Esophagus (tissue), 2 donors: ENCODE measurements around the gene KLHL33. TPM values are rescaled to one million over a fixed set of nuclear protein-coding genes. Genes with fewer than 3 reads are reported as not detected.

Experiments used
- H3K27ac ChIP-seq, 2 donors: one replicate each; pipeline ENCODE4 v1.5.1; 2013; ENCODE audit warnings: low read depth in 2 of 2, mild to moderate bottlenecking in 2 of 2, inconsistent platforms in 1 of 2, low read length in 1 of 2, moderate library complexity in 1 of 2
- H3K27me3 ChIP-seq, 2 donors: one replicate each; pipeline ENCODE4 v1.6.1; 2013; ENCODE audit warnings: low read length in 2 of 2, control low read depth in 1 of 2, mild to moderate bottlenecking in 1 of 2; ENCODE audit not compliant: insufficient read depth in 2 of 2, control insufficient read depth in 1 of 2
- H3K36me3 ChIP-seq, 2 donors: one replicate each; pipeline ENCODE4 v1.6.1; 2013; ENCODE audit warnings: low read length in 1 of 2; ENCODE audit not compliant: control insufficient read depth in 2 of 2, insufficient read depth in 2 of 2
- H3K4me1 ChIP-seq, 2 donors: one replicate each; pipeline ENCODE4 v1.6.1; 2013; ENCODE audit warnings: low read length in 1 of 2; ENCODE audit not compliant: control insufficient read depth in 2 of 2, insufficient read depth in 2 of 2
- H3K4me3 ChIP-seq, 2 donors: one replicate each; pipeline ENCODE4 v1.5.1; 2013; ENCODE audit warnings: low read length in 2 of 2, mild to moderate bottlenecking in 2 of 2, low read depth in 1 of 2, moderate library complexity in 1 of 2
- H3K9me3 ChIP-seq, 2 donors: one replicate each; pipeline ENCODE4 v1.6.1; 2013; ENCODE audit warnings: mild to moderate bottlenecking in 2 of 2, low read depth in 1 of 2, low read length in 1 of 2, moderate library complexity in 1 of 2; ENCODE audit not compliant: control insufficient read depth in 2 of 2, insufficient read depth in 1 of 2
- WGBS, 2 donors: extraction: QIAGEN DNeasy Blood & Tissue Kit; methylation state at CpG; one replicate each; pipeline ENCODE4 v1.1.7; 2013; 5-methylcytosine and 5-hydroxymethylcytosine counted together
- polyA plus RNA-seq, 2 donors: library from polyadenylated mRNA; stranded (reverse); fragments of 200-250 nt; gene quantifications; one replicate each; pipeline ENCODE4 v1.2.3, GENCODE V29; 2013
- donor health status: healthy with polysubstance abuse.
- donor health status: Bipolar disorder and iron deficiency.

KLHL33 gene
- polyA plus RNA-seq, 2 donors: 0.06 to 0.07 TPM

DNA sequence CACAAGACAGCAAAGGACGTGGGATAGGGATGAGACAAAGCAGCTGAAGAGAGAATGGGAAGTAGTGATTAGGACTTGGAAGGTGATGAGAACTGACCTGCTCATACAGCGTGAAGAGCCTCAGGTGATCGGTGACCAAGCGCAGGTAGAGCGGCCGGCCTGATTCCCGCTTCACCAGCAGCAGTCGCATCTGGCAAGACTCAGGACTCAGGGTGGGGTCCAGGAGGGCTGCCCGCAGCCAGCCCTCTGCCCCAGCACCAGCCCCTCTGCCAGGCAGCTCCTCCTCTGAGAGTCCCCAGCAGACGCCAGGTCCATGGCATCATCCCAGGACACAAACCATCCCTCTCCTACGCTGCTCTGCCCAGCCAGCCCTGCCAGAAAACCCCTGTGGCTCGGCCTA lies 53.4 kb downstream of the KLHL33 start:
- WGBS, 2 donors: 92 to 93% methylated on average over 12 of the region's 12 CpGs
- Histone ChIP-seq H3K27me3 (no peaks in the 10 kb centered on the region), H3K4me3 (no peak overlapping the region), H3K9me3 (no peaks in the 10 kb centered on the region), H3K27ac (no peak overlapping the region), H3K4me1 (no peaks in the 10 kb centered on the region), H3K36me3 (peaks cover 48 to 76% of the 10 kb centered on the region in 2 donors)

DNA sequence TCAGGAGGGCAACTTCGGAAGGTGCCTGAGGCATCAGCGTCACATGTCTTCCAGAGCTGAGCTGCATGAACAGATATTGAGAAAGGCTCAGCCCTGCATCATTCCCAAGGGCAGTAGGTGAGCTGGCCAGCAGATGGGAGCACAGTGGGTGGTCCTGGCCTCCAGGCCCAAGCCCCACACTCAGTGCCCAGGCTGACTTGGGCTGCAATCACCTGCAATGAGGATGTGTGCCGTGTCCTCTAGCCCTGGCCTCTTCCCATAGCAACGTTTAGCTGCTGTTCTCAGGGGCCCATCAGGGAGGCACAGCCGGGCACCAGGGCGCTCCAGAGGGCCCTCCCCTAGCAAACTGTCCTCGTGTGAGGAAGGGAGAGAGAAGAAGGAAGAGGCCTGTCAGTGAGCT lies 54.6 kb downstream of the KLHL33 start:
- Histone ChIP-seq H3K9me3 (no peaks in the 10 kb centered on the region), H3K4me3 (no peak overlapping the region), H3K36me3 (peaks cover 47 to 78% of the 10 kb centered on the region in 2 donors), H3K4me1 (no peaks in the 10 kb centered on the region), H3K27me3 (no peaks in the 10 kb centered on the region), H3K27ac (no peak overlapping the region)
- 83 to 87% methylated on average over 7 of the region's 7 CpGs for WGBS, 2 donors

DNA sequence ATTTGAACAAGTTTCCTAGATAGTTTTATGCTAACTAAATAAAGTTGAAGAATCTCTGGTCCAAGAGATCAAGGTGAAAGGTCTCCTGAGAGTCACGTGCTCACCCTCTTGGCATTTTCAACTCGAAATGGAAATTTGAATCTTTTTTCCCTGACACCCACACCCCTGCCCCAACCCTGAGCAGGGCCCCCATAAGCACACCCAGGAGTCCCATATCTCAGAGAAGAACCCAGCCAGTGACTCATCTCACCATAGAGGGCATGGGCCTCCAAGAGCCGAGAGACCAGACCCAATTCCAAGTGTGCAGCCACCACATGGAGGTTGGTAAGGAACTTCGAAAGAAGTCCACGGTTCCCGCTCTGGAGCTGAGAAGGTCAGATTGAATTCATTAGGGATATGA lies 55.3 kb downstream of the KLHL33 start:
- peaks cover 46 to 84% of the 10 kb centered on the region in 2 donors for H3K36me3 ChIP-seq
- H3K9me3 ChIP-seq: no peaks in the 10 kb centered on the region
- H3K27ac ChIP-seq: no peak overlapping the region
- H3K4me1 ChIP-seq: no peaks in the 10 kb centered on the region
- no peaks in the 10 kb centered on the region for H3K27me3 ChIP-seq
- 90 to 91% methylated on average over 6 of the region's 6 CpGs for WGBS, 2 donors
- no peak overlapping the region for H3K4me3 ChIP-seq

DNA sequence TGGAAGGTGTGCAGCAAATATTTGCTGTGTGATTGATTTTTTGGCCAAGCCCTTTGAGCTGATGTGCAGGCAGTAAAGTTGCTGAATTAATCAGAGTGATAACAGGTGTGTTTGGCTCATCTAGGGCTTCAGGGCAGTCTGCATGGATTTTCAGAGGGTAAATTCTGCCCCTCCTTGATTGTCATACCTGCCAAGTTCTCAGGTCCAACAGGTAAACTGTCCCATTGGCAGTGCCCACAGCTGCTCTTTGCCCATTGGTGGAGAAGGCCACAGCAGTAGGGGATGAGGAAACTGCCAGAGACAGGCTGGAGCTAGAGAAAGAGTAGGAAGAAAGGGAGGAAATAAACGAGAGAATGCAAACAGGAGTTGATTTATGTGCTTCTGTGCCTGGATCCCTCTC lies 56.2 kb downstream of the KLHL33 start:
- Histone ChIP-seq H3K4me3 (no peak overlapping the region), H3K27me3 (no peaks in the 10 kb centered on the region), H3K9me3 (no peaks in the 10 kb centered on the region), H3K27ac (no peak overlapping the region), H3K4me1 (no peaks in the 10 kb centered on the region), H3K36me3 (peaks cover 43 to 83% of the 10 kb centered on the region in 2 donors)
- 42 to 53% methylated on average over 1 of the region's 1 CpG for WGBS, 2 donors

DNA sequence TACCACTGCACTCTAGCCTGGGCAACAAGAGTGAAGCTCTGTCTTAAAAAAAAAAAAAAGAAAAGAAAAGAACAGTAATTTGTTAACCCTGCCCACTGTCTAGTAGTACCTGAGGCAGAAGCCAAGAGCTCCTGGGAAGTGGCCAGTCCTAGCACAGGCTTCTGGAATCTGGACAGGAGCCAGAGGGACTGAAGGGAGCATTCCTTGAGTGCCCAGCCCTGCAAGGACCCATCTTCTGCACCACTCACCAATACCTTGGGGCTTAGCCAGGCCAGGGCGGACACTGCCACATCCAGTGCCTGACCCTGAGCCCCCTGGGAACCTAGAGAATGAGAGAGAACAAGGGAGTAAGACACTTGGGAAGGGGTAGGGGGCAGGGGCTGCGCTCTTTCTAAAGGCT lies 58.8 kb downstream of the KLHL33 start:
- Histone ChIP-seq H3K4me1 (no peaks in the 10 kb centered on the region), H3K4me3 (no peak overlapping the region), H3K27ac (no peak overlapping the region), H3K36me3 (peaks cover 41 to 77% of the 10 kb centered on the region in 2 donors), H3K9me3 (no peaks in the 10 kb centered on the region), H3K27me3 (no peaks in the 10 kb centered on the region)
- WGBS, 2 donors: 97 to 100% methylated on average over 2 of the region's 2 CpGs

DNA sequence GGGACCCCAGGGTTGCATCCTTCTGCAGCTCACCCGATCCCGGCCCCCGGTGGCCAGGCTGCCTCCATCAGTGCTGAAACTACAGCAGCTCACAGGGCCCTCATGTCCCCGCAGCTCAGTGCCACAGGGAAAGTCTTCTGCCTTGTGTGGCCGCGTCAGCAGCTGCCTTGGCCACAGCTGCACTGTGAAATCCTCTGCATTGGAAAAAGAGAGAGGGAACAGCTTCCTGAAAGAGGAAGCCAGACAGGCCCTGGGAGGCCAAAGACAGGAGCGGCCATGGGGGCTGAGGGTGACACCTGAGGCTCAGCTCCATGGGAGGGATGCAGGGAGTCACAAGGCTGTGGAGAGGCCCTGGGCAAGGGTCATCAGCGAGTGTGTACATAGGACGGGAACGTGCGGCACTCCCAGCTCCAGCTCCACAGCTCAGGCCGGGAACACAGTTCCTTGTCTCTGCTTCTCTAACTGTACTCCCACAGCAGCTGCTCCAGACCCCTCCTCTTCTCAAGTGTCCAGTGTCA lies 59.8 kb downstream of the KLHL33 start:
- Histone ChIP-seq H3K27ac (no peak overlapping the region), H3K4me3 (no peak overlapping the region), H3K9me3 (no peaks in the 10 kb centered on the region), H3K27me3 (no peaks in the 10 kb centered on the region), H3K36me3 (peaks cover 35 to 73% of the 10 kb centered on the region in 2 donors), H3K4me1 (no peaks in the 10 kb centered on the region)
- WGBS, 2 donors: 82 to 92% methylated on average over 12 of the region's 12 CpGs

Other genes with a start within 250 kb of the KLHL33 start
- not detected for gene OR11G2, start 245.3 kb downstream of the KLHL33 start, polyA plus RNA-seq
- gene OR11H6, start 212.5 kb downstream of the KLHL33 start, polyA plus RNA-seq: not detected
- not detected for gene OR11H7, start 207.2 kb downstream of the KLHL33 start, polyA plus RNA-seq
- gene OR11H4, start 196.9 kb downstream of the KLHL33 start, polyA plus RNA-seq: not detected
- gene TTC5, start 130.2 kb downstream of the KLHL33 start, polyA plus RNA-seq: 1 to 10 TPM; 2.9 to 4.2 TPM
- gene CCNB1IP1, start 102.9 kb downstream of the KLHL33 start, polyA plus RNA-seq: 10 to 100 TPM; 28.5 to 31.6 TPM
- 10 to 100 TPM; 11.5 to 13.3 TPM for gene PARP2, start 92.5 kb downstream of the KLHL33 start, polyA plus RNA-seq
- 10 to 100 TPM in 1 of 2 donors, 1 to 10 TPM in 1; 7.9 to 14.6 TPM for gene TEP1, start 22.7 kb downstream of the KLHL33 start, polyA plus RNA-seq
- gene OSGEP, start 18.6 kb upstream of the KLHL33 start, polyA plus RNA-seq: 10 to 100 TPM; 22.8 to 34.7 TPM
- gene APEX1, start 19.1 kb upstream of the KLHL33 start, polyA plus RNA-seq: 100 to 1,000 TPM in 1 of 2 donors, 10 to 100 TPM in 1; 70.6 to 115 TPM
- gene PIP4P1, start 25.3 kb upstream of the KLHL33 start, polyA plus RNA-seq: 10 to 100 TPM; 21.5 to 24.4 TPM
- gene PNP, start 33.2 kb upstream of the KLHL33 start, polyA plus RNA-seq: 100 to 1,000 TPM in 1 of 2 donors, 10 to 100 TPM in 1; 40.6 to 121 TPM
- under 1 TPM in 1 of 2 donors, not detected in 1; 0.10 TPM for gene RNASE10, start 69.4 kb upstream of the KLHL33 start, polyA plus RNA-seq
- not detected for gene RNASE9, start 124.9 kb upstream of the KLHL33 start, polyA plus RNA-seq
- gene RNASE11, start 151.8 kb upstream of the KLHL33 start, polyA plus RNA-seq: not detected
- gene RNASE12, start 155.2 kb upstream of the KLHL33 start, polyA plus RNA-seq: not detected
- not detected for gene OR6S1, start 205.5 kb upstream of the KLHL33 start, polyA plus RNA-seq
- gene RNASE4, start 248.4 kb upstream of the KLHL33 start, polyA plus RNA-seq: 10 to 100 TPM in 1 of 2 donors, 1 to 10 TPM in 1; 4.4 to 18.6 TPM